Kidney (tissue), 14 donors: ENCODE data around the gene MACC1. TPM values are rescaled to one million over a fixed set of nuclear protein-coding genes. Genes with fewer than 3 reads are reported as not detected.

Source experiments
- DNase-seq, 5 donors: peaks; one replicate each; pipeline ENCODE4 v3.0.0-alpha.2; 2013 to 2020
- FAIRE-seq: peaks from 2 replicates; lab custom pipeline; 2012; peaks lifted over from hg19 to GRCh38; lab: Jason Lieb, UNC
- H3K27ac ChIP-seq, 2 donors: one replicate each; pipeline ENCODE4 v1.7.0; 2013; ENCODE audit warnings: low read depth in 2 of 2, low read length in 2 of 2, inconsistent platforms in 1 of 2
- H3K27me3 ChIP-seq: one replicate; pipeline ENCODE4 v1.7.1; 2013; ENCODE audit warnings: low read length, inconsistent platforms; ENCODE audit not compliant: control insufficient read depth, insufficient read depth
- H3K36me3 ChIP-seq, 3 donors: one replicate each; pipeline versions ENCODE4 v1.7.0 to v1.7.1; 2013; ENCODE audit warnings: low read length in 3 of 3, control low read depth in 1 of 3, inconsistent platforms in 1 of 3; ENCODE audit not compliant: insufficient read depth in 3 of 3, control insufficient read depth in 2 of 3
- H3K4me1 ChIP-seq, 3 donors: one replicate each; pipeline versions ENCODE4 v1.7.0 to v1.7.1; 2013; ENCODE audit warnings: low read length in 3 of 3, inconsistent platforms in 1 of 3, low read depth in 1 of 3; ENCODE audit not compliant: control insufficient read depth in 2 of 3, insufficient read depth in 2 of 3
- H3K4me3 ChIP-seq, 3 donors: one replicate each; pipeline versions ENCODE4 v1.7.0 to v1.8.1; 2013; ENCODE audit warnings: low read length in 3 of 3, control low read depth in 1 of 3, inconsistent platforms in 1 of 3
- H3K9ac ChIP-seq, 3 donors: one replicate each; pipeline versions ENCODE4 v1.7.0 to v1.7.1; 2013; ENCODE audit warnings: low read length in 3 of 3, control low read depth in 1 of 3, inconsistent platforms in 1 of 3
- H3K9me3 ChIP-seq, 3 donors: one replicate each; pipeline versions ENCODE4 v1.7.0 to v1.7.1; 2013; ENCODE audit warnings: low read length in 3 of 3, control low read depth in 1 of 3, inconsistent platforms in 1 of 3; ENCODE audit not compliant: control insufficient read depth in 2 of 3, insufficient read depth in 1 of 3
- CTCF ChIP-seq: IDR thresholded peaks from 3 replicates; pipeline ENCODE4 v1.5.1; 2012; ENCODE audit warnings: mild to moderate bottlenecking, moderate library complexity, borderline replicate concordance; ENCODE audit not compliant: insufficient read depth; ENCODE audit errors: extremely low read depth
- intact Hi-C: fragments of 100-400 bp; cut with DNase I; formaldehyde crosslinking; loops from one replicate; pipeline ENCODE4 v1.11.1; 2022
- polyA plus RNA-seq: library from polyadenylated mRNA; stranded (reverse); fragments of 350-450 nt; fragmentation: Illumina TruSeq; extraction: RNeasy Lipid Tissue Mini Kit (QIAGEN cat#74804); gene quantifications from one replicate; pipeline ENCODE4 v1.2.3, GENCODE V29; 2014; ENCODE audit warnings: low read depth, low replicate concordance; ENCODE audit not compliant: insufficient read depth
- total RNA-seq: library from RNA; stranded (reverse); fragmentation: NEBNext Ultra II Directional; extraction: Animal tissue kit (Norgen Biotek cat#: 25700); gene quantifications from one replicate; pipeline ENCODE4 v1.2.1, GENCODE V29; 2021
- donor health status: control.
- donor health status: control.
- donor health status: control.
- donor health status: control.
- donor health status: control.
- donor health status: DM: yes; HTN: yes; CAD: no.
- donor health status: Normal renal cell carcinoma (clear cell type).

Gene MACC1
- total and polyA plus RNA-seq, 2 donors from 2014 or later: 3.7 to 72.6 TPM

- Histone ChIP-seq H3K36me3 (no peaks in the 10 kb centered on the region), H3K9ac (no peak overlapping the region), H3K9me3 (no peaks in the 10 kb centered on the region), H3K4me1 (no peaks in the 10 kb centered on the region), H3K27ac (no peak overlapping the region), H3K27me3 (no peaks in the 10 kb centered on the region), H3K4me3 (no peak overlapping the region)
- TF ChIP-seq CTCF: no peak
- DNase-seq (no peak), FAIRE-seq (no peak)
- intact Hi-C loops: no loop called here
Measured at GRCh38 chr7:20257212-20257611, 40.0 kb upstream of the MACC1 start.

- Histone ChIP-seq H3K9ac (no peak overlapping the region), H3K27me3 (no peaks in the 10 kb centered on the region), H3K4me1 (peaks cover 0 to 18% (median 3%) of the 10 kb centered on the region in 3 donors), H3K27ac (peak overlapping the region; percentile 68 to 73), H3K9me3 (no peaks in the 10 kb centered on the region), H3K36me3 (no peaks in the 10 kb centered on the region), H3K4me3 (no peak overlapping the region)
- no peak for TF ChIP-seq CTCF
- DNase-seq: peak in 4 of 5 donors; percentile 43 to 92 (median 76)
- FAIRE-seq: peak; percentile 3
- intact Hi-C loops: no loop called here
Measured at GRCh38 chr7:20249920-20250319, 32.7 kb upstream of the MACC1 start.

- TF ChIP-seq CTCF: no peak
- FAIRE-seq (no peak), DNase-seq (peak in 1 of 5 donors; percentile 24)
- H3K4me3 ChIP-seq: no peak overlapping the region
- peaks cover 0 to 18% (median 3%) of the 10 kb centered on the region in 3 donors for H3K4me1 ChIP-seq
- no peaks in the 10 kb centered on the region for H3K36me3 ChIP-seq
- no peak overlapping the region for H3K9ac ChIP-seq
- intact Hi-C loops: no loop called here
- peak overlapping the region; percentile 68 to 73 for H3K27ac ChIP-seq
- no peaks in the 10 kb centered on the region for H3K9me3 ChIP-seq
- H3K27me3 ChIP-seq: no peaks in the 10 kb centered on the region
Measured at GRCh38 chr7:20249376-20249775, 32.2 kb upstream of the MACC1 start.

- Histone ChIP-seq H3K4me1 (peaks cover 0 to 18% (median 3%) of the 10 kb centered on the region in 3 donors), H3K27ac (no peak overlapping the region), H3K4me3 (no peak overlapping the region), H3K27me3 (no peaks in the 10 kb centered on the region), H3K9me3 (no peaks in the 10 kb centered on the region), H3K9ac (no peak overlapping the region), H3K36me3 (no peaks in the 10 kb centered on the region)
- TF ChIP-seq CTCF: no peak
- intact Hi-C loops: no loop called here
- no peak for FAIRE-seq
- DNase-seq: no peak
Measured at GRCh38 chr7:20246236-20246635, 29.1 kb upstream of the MACC1 start.
